Naive thymus-derived CD8-positive, alpha-beta T cell (primary cell): ENCODE measurements around the gene EOMES. TPM values are rescaled to one million over a fixed set of nuclear protein-coding genes. Genes with fewer than 3 reads are reported as not detected.
A peak's percentile ranks its signal among the peaks of the same experiment; 100 is the strongest.

Experiments
- ATAC-seq, 2 donors: fragments of 150-1000 bp; cut with Tn5 transposase in 1 of 2; sonication (Bioruptor Pico), chemical (Tn5 transposase) in 1 of 2; 1 replicate in 1 of 2; 2 replicates in 1 of 2; pipeline ENCODE4 v1.10.0; 2021; ENCODE audit warnings: mild to moderate bottlenecking in 2 of 2, moderate library complexity in 2 of 2
- POLR2A ChIA-PET: fragments of 350-600 bp; sonication (Branson Sonifier 250); formaldehyde crosslinking; loops from one replicate; lab custom pipeline; 2021; ENCODE audit warnings: antibody characterized with exemption; lab: Charles Lee
- DNase-seq, 10 donors: peaks; one replicate each; pipeline versions ENCODE4 v3.0.0 to v3.0.0-alpha.2; 2020 to 2022
- H3K27ac Mint-ChIP-seq, 10 donors: one replicate each; pipeline ENCODE4 v1.8.0; 2020 to 2022; ENCODE audit warnings: mild to moderate bottlenecking in 10 of 10, mixed read lengths in 10 of 10, moderate library complexity in 4 of 10, inconsistent platforms in 1 of 10
- H3K27me3 Mint-ChIP-seq, 5 donors: one replicate each; pipeline ENCODE4 v1.8.0; 2021 to 2022; ENCODE audit warnings: mixed read lengths in 5 of 5
- H3K36me3 Mint-ChIP-seq, 3 donors: one replicate each; pipeline ENCODE4 v1.8.0; 2020 to 2022; ENCODE audit warnings: mixed read lengths in 3 of 3, mild to moderate bottlenecking in 2 of 3, inconsistent platforms in 1 of 3
- H3K4me1 Mint-ChIP-seq, 4 donors: one replicate each; pipeline ENCODE4 v1.8.0; 2021 to 2022; ENCODE audit warnings: mixed read lengths in 4 of 4
- H3K4me3 Mint-ChIP-seq, 10 donors: one replicate each; pipeline ENCODE4 v1.8.0; 2020 to 2022; ENCODE audit warnings: mild to moderate bottlenecking in 10 of 10, mixed read lengths in 10 of 10, moderate library complexity in 6 of 10, inconsistent platforms in 1 of 10
- H3K9me3 Mint-ChIP-seq, 9 donors: one replicate each; pipeline ENCODE4 v1.8.0; 2020 to 2022; ENCODE audit warnings: mixed read lengths in 9 of 9, mild to moderate bottlenecking in 3 of 9, inconsistent platforms in 1 of 9, moderate library complexity in 1 of 9
- polyA plus RNA-seq, 3 donors: library from polyadenylated mRNA; unstranded; fragments of 300-500 nt; fragmentation: Illumina TruSeq; gene quantifications; one replicate each; pipeline ENCODE4 v1.2.3, GENCODE V29; 2021
- total RNA-seq, 8 experiments: library from RNA in 2 of 8; stranded (reverse) in 2 of 8; gene quantifications; one replicate each; pipeline ENCODE4 v1.2.3 and lab custom pipeline; 2021 to 2026

Gene EOMES
- total and polyA plus RNA-seq, 5 experiments from 2014 or later, result 4.6 to 103 (median 6.2) TPM

- H3K27me3 Mint-ChIP-seq, result peaks cover 0 to 4% (median 0%) of the 10 kb centered on the region in 5 donors
- ATAC-seq (no peak), DNase-seq (no peak)
- peaks cover 0 to 2% (median 0%) of the 10 kb centered on the region in 3 donors for H3K36me3 Mint-ChIP-seq
- no peak overlapping the region for H3K4me3 Mint-ChIP-seq
- POLR2A ChIA-PET, result interaction anchor here (0.6 kb wide), 1 partner anchor 235 kb away, joined by 7 read pairs; no protein-coding TSS in a partner anchor
- no peaks in the 10 kb centered on the region for H3K9me3 Mint-ChIP-seq
- H3K27ac Mint-ChIP-seq, result peak overlapping the region in 1 of 10 donors; percentile 41
- H3K4me1 Mint-ChIP-seq, result peaks cover 2 to 11% (median 9%) of the 10 kb centered on the region in 4 donors
Measured at GRCh38 chr3:27678234-27678633, 43.9 kb downstream of the EOMES start.

- DNase-seq (no peak), ATAC-seq (no peak)
- Mint-ChIP-seq H3K27ac (peak overlapping the region in 1 of 10 donors; percentile 41), H3K36me3 (peaks cover 0 to 2% (median 0%) of the 10 kb centered on the region in 3 donors), H3K4me1 (peaks cover 2 to 11% (median 9%) of the 10 kb centered on the region in 4 donors), H3K9me3 (no peaks in the 10 kb centered on the region), H3K4me3 (no peak overlapping the region), H3K27me3 (peaks cover 0 to 4% (median 0%) of the 10 kb centered on the region in 5 donors)
- POLR2A ChIA-PET, result interaction anchor here (0.6 kb wide), 1 partner anchor 34 kb away, joined by 4 read pairs; no protein-coding TSS in a partner anchor
Measured at GRCh38 chr3:27677565-27677964, 44.6 kb downstream of the EOMES start.

GRCh38 chr3:27675287-27675686, 46.8 kb downstream of the EOMES start:
- DNase-seq (no peak), ATAC-seq (no peak)
- Mint-ChIP-seq H3K27me3 (no peaks in the 10 kb centered on the region), H3K4me3 (no peak overlapping the region), H3K4me1 (no peaks in the 10 kb centered on the region), H3K27ac (no peak overlapping the region), H3K9me3 (no peaks in the 10 kb centered on the region), H3K36me3 (no peaks in the 10 kb centered on the region)
- POLR2A ChIA-PET, result interaction anchor here (0.6 kb wide), 1 partner anchor 182 kb away, joined by 4 read pairs; no protein-coding TSS in a partner anchor

- POLR2A ChIA-PET, result no interaction called here
- ATAC-seq, result no peak
- no peak overlapping the region for H3K27ac Mint-ChIP-seq
- no peaks in the 10 kb centered on the region for H3K27me3 Mint-ChIP-seq
- H3K9me3 Mint-ChIP-seq, result no peaks in the 10 kb centered on the region
- no peak for DNase-seq
- H3K4me1 Mint-ChIP-seq, result no peaks in the 10 kb centered on the region
- no peak overlapping the region for H3K4me3 Mint-ChIP-seq
- H3K36me3 Mint-ChIP-seq, result no peaks in the 10 kb centered on the region
Measured at GRCh38 chr3:27673701-27674100, 48.4 kb downstream of the EOMES start.

- ATAC-seq (no peak), DNase-seq (no peak)
- no peaks in the 10 kb centered on the region for H3K36me3 Mint-ChIP-seq
- H3K27ac Mint-ChIP-seq, result no peak overlapping the region
- POLR2A ChIA-PET, result no interaction called here
- H3K27me3 Mint-ChIP-seq, result peaks cover 0 to 4% (median 0%) of the 10 kb centered on the region in 5 donors
- peaks cover 7 to 11% (median 10%) of the 10 kb centered on the region in 4 donors for H3K4me1 Mint-ChIP-seq
- no peaks in the 10 kb centered on the region for H3K9me3 Mint-ChIP-seq
- no peak overlapping the region for H3K4me3 Mint-ChIP-seq
Measured at GRCh38 chr3:27671101-27671500, 51.0 kb downstream of the EOMES start.

- Mint-ChIP-seq H3K27me3 (peaks cover 0 to 4% (median 0%) of the 10 kb centered on the region in 5 donors), H3K9me3 (no peaks in the 10 kb centered on the region), H3K36me3 (no peaks in the 10 kb centered on the region), H3K27ac (no peak overlapping the region), H3K4me3 (no peak overlapping the region), H3K4me1 (peaks cover 8 to 12% (median 10%) of the 10 kb centered on the region in 4 donors)
- ATAC-seq (no peak), DNase-seq (no peak)
- POLR2A ChIA-PET, result no interaction called here
Measured at GRCh38 chr3:27670619-27671018, 51.5 kb downstream of the EOMES start.

GRCh38 chr3:27669591-27669990, 52.5 kb downstream of the EOMES start:
- no peaks in the 10 kb centered on the region for H3K36me3 Mint-ChIP-seq
- no peaks in the 10 kb centered on the region for H3K9me3 Mint-ChIP-seq
- DNase-seq, result no peak

GRCh38 chr3:27667751-27668150, 54.4 kb downstream of the EOMES start:
- no peak for ATAC-seq
- DNase-seq, result no peak
- H3K4me1 Mint-ChIP-seq, result peaks cover 8 to 12% (median 10%) of the 10 kb centered on the region in 4 donors
- peaks cover 0 to 4% (median 0%) of the 10 kb centered on the region in 5 donors for H3K27me3 Mint-ChIP-seq
- no peaks in the 10 kb centered on the region for H3K36me3 Mint-ChIP-seq
- H3K4me3 Mint-ChIP-seq, result no peak overlapping the region
- H3K9me3 Mint-ChIP-seq, result no peaks in the 10 kb centered on the region
- peak overlapping the region in 2 of 10 donors; percentile 16 to 17 for H3K27ac Mint-ChIP-seq
- POLR2A ChIA-PET, result interaction anchor here (0.6 kb wide), 1 partner anchor 334 kb away, joined by 3 read pairs; no protein-coding TSS in a partner anchor

More at GRCh38 chr3:27669591-27669990, 52.5 kb downstream of the EOMES start:
- Mint-ChIP-seq H3K27ac (no peak overlapping the region), H3K4me1 (peaks cover 8 to 12% (median 10%) of the 10 kb centered on the region in 4 donors), H3K27me3 (peaks cover 0 to 4% (median 0%) of the 10 kb centered on the region in 5 donors), H3K4me3 (no peak overlapping the region)
- ATAC-seq, result no peak
- POLR2A ChIA-PET, result no interaction called here

- POLR2A ChIA-PET, result no interaction called here
- no peaks in the 10 kb centered on the region for H3K9me3 Mint-ChIP-seq
- DNase-seq (peak in 2 of 10 donors; percentile 3 to 8), ATAC-seq (peak in 1 of 2 donors; percentile 48)
- peak overlapping the region in 3 of 10 donors; percentile 3 to 53 (median 35) for H3K27ac Mint-ChIP-seq
- H3K27me3 Mint-ChIP-seq, result peaks cover 0 to 4% (median 0%) of the 10 kb centered on the region in 5 donors
- H3K4me1 Mint-ChIP-seq, result peaks cover 8 to 12% (median 10%) of the 10 kb centered on the region in 4 donors
- no peak overlapping the region for H3K4me3 Mint-ChIP-seq
- H3K36me3 Mint-ChIP-seq, result no peaks in the 10 kb centered on the region
Measured at GRCh38 chr3:27666708-27667107, 55.4 kb downstream of the EOMES start.

- peaks cover 8 to 12% (median 10%) of the 10 kb centered on the region in 4 donors for H3K4me1 Mint-ChIP-seq
- DNase-seq (no peak), ATAC-seq (no peak)
- H3K9me3 Mint-ChIP-seq, result no peaks in the 10 kb centered on the region
- H3K27ac Mint-ChIP-seq, result peak overlapping the region in 3 of 10 donors; percentile 3 to 53 (median 35)
- peaks cover 0 to 4% (median 0%) of the 10 kb centered on the region in 5 donors for H3K27me3 Mint-ChIP-seq
- POLR2A ChIA-PET, result no interaction called here
- H3K4me3 Mint-ChIP-seq, result no peak overlapping the region
- no peaks in the 10 kb centered on the region for H3K36me3 Mint-ChIP-seq
Measured at GRCh38 chr3:27666272-27666671, 55.9 kb downstream of the EOMES start.

Other genes starting within 250 kb of the EOMES start
- gene SLC4A7, start 237.9 kb downstream of the EOMES start, total RNA-seq, result 10 to 100 TPM; 42.7 to 44.3 TPM
- gene SLC4A7, start 237.9 kb downstream of the EOMES start, polyA plus RNA-seq, result 10 to 100 TPM in 1 of 3 donors, 1 to 10 TPM in 2; 7.6 to 13.1 (median 8.9) TPM